Natural killer cell (primary cell): ENCODE data around the gene KRT81. TPM values are rescaled to one million over a fixed set of nuclear protein-coding genes. Genes with fewer than 3 reads are reported as not detected.

Experiments used
- ATAC-seq, 3 donors: fragments of 150-1000 bp in 2 of 3; fragments of 200-7000 bp in 1 of 3; cut with Tn5 transposase; 1 replicate in 1 of 3; 2 replicates in 2 of 3; pipeline ENCODE4 v1.10.0; 2021; ENCODE audit warnings: mild to moderate bottlenecking in 2 of 3, moderate library complexity in 2 of 3
- DNase-seq, 2 donors: peaks; one replicate each; pipeline versions ENCODE4 v3.0.0 to v3.0.0-alpha.2; 2013 to 2021; ENCODE audit warnings: mixed read lengths in 1 of 2
- H3K27ac ChIP-seq: one replicate; pipeline ENCODE4 v1.5.1; 2013; ENCODE audit warnings: mild to moderate bottlenecking, low read length
- H3K27me3 ChIP-seq: one replicate; pipeline ENCODE4 v1.6.1; 2013; ENCODE audit warnings: low read length; ENCODE audit not compliant: control insufficient read depth, insufficient read depth
- H3K36me3 ChIP-seq: one replicate; pipeline ENCODE4 v1.6.1; 2013; ENCODE audit warnings: low read length; ENCODE audit not compliant: control insufficient read depth, insufficient read depth
- H3K4me1 ChIP-seq: one replicate; pipeline ENCODE4 v1.6.1; 2013; ENCODE audit warnings: low read length; ENCODE audit not compliant: control insufficient read depth, insufficient read depth
- H3K4me3 ChIP-seq: one replicate; pipeline ENCODE4 v1.5.1; 2013; ENCODE audit warnings: low read length
- H3K9me3 ChIP-seq: one replicate; pipeline ENCODE4 v1.6.1; 2013; ENCODE audit warnings: low read length; ENCODE audit not compliant: control insufficient read depth, insufficient read depth
- H3K27ac Mint-ChIP-seq, 2 donors: one replicate each; pipeline ENCODE4 v1.8.0; 2022; ENCODE audit warnings: mild to moderate bottlenecking in 2 of 2, mixed read lengths in 2 of 2, moderate library complexity in 1 of 2
- H3K27me3 Mint-ChIP-seq, 2 donors: one replicate each; pipeline ENCODE4 v1.8.0; 2022; ENCODE audit warnings: low read depth in 2 of 2, mixed read lengths in 2 of 2
- H3K36me3 Mint-ChIP-seq: one replicate; pipeline ENCODE4 v1.8.0; 2022; ENCODE audit warnings: mixed read lengths
- H3K4me1 Mint-ChIP-seq, 2 donors: one replicate each; pipeline ENCODE4 v1.8.0; 2022; ENCODE audit warnings: mixed read lengths in 2 of 2
- H3K4me3 Mint-ChIP-seq: one replicate; pipeline ENCODE4 v1.8.0; 2022; ENCODE audit warnings: mild to moderate bottlenecking, moderate library complexity, mixed read lengths
- H3K9me3 Mint-ChIP-seq, 2 donors: one replicate each; pipeline ENCODE4 v1.8.0; 2022; ENCODE audit warnings: mixed read lengths in 2 of 2
- CTCF ChIP-seq: fragments of 200-600 bp; IDR thresholded peaks from one replicate; pipeline ENCODE4 v1.8.0; 2022; ENCODE audit warnings: antibody characterized with exemption
- WGBS: methylation state at CpG from one replicate; pipeline ENCODE4 v1.1.7; 2013; ENCODE audit warnings: missing lambda C conversion rate; ENCODE audit not compliant: insufficient coverage; 5-methylcytosine and 5-hydroxymethylcytosine counted together
- intact Hi-C: fragments of 100-400 bp; cut with micrococcal nuclease; formaldehyde crosslinking; loops from one replicate; pipeline ENCODE4 v1.14.2; 2022
- total RNA-seq, 4 donors: library from RNA; stranded (reverse); fragments of 120-200 nt in 1 of 4; gene quantifications; one replicate each; pipeline versions ENCODE4 v1.2.3 to v1.2.4, GENCODE V29; 2013 to 2022

Gene KRT81
- total RNA-seq, 3 donors from 2014 or later (not counting 1 experiment from before 2014, with no cell fraction given): 0.28 to 1.4 (median 1.3) TPM

GRCh38 chr12:52323001-52323400 is 31.7 kb upstream of the KRT81 start:
- TF ChIP-seq CTCF: no peak
- intact Hi-C loops: no loop called here
- Mint-ChIP-seq H3K36me3 (no peaks in the 10 kb centered on the region), H3K27me3 (peaks cover 54 to 60% of the 10 kb centered on the region in 2 donors), H3K27ac (no peak overlapping the region), H3K4me1 (peaks cover 15 to 21% of the 10 kb centered on the region in 2 donors), H3K4me3 (no peak overlapping the region), H3K9me3 (no peaks in the 10 kb centered on the region)
- DNase-seq (no peak), ATAC-seq (no peak)
- Histone ChIP-seq H3K4me3 (no peak overlapping the region), H3K36me3 (no peaks in the 10 kb centered on the region), H3K4me1 (peaks cover 3% of the 10 kb centered on the region), H3K27me3 (no peaks in the 10 kb centered on the region), H3K9me3 (no peaks in the 10 kb centered on the region), H3K27ac (no peak overlapping the region)
- 65% methylated on average over 1 of the region's 1 CpG for WGBS

DNA sequence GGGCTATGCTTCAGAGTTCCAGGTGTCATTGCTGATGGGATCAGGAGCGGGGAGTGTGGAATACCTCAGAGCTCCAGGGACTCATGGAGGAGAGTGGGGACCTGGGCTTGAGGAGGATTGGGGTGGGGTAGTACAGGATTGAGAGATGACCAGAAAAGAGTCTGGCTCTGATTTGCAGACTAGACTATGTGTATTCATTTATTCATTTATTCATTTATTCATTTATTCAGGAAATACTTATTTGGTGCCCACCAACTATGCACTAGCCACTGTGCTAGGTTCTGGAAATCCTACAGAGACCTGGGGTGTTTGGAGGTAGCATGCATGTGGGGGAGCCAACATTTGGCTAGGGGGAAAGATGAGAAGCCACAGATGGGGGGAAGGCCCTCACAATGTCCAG is 30.7 kb upstream of the KRT81 start:
- DNase-seq: no peak
- H3K27me3 Mint-ChIP-seq: peaks cover 47 to 54% of the 10 kb centered on the region in 2 donors
- Histone ChIP-seq H3K36me3 (no peaks in the 10 kb centered on the region), H3K27ac (no peak overlapping the region), H3K4me1 (no peaks in the 10 kb centered on the region), H3K9me3 (no peaks in the 10 kb centered on the region), H3K4me3 (no peak overlapping the region), H3K27me3 (no peaks in the 10 kb centered on the region)
- no peaks in the 10 kb centered on the region for H3K9me3 Mint-ChIP-seq
- H3K4me1 Mint-ChIP-seq: peaks cover 8 to 12% of the 10 kb centered on the region in 2 donors
- intact Hi-C loops: no loop called here
- H3K27ac Mint-ChIP-seq: no peak overlapping the region
- 89% methylated on average over 1 of the region's 1 CpG for WGBS
- H3K4me3 Mint-ChIP-seq: no peak overlapping the region
- no peak for ATAC-seq
- no peaks in the 10 kb centered on the region for H3K36me3 Mint-ChIP-seq
- no peak for TF ChIP-seq CTCF

DNA sequence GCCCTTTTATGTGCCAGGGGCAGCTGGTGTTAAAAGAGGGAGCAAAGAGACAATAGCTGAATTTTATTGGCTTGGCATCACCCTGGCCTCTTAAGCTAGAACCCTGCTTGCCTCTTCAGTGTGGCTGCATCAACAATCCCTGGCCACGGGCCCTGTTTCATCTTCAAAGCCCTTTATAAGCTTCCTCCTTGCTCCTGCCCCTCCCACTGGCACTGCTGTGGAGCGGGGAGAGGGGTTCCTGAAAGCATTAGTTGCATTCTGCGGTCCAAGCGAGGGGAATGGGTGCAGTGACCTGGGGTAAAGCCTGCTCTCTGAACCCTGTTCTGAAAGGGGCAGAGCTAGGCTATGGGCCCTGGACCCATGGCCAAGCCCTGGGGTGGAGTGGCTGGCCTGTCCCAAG is 30.1 kb upstream of the KRT81 start:
- Mint-ChIP-seq H3K9me3 (no peaks in the 10 kb centered on the region), H3K27me3 (peaks cover 43 to 52% of the 10 kb centered on the region in 2 donors), H3K27ac (no peak overlapping the region), H3K36me3 (no peaks in the 10 kb centered on the region), H3K4me3 (no peak overlapping the region), H3K4me1 (peaks cover 7 to 11% of the 10 kb centered on the region in 2 donors)
- Histone ChIP-seq H3K27me3 (no peaks in the 10 kb centered on the region), H3K27ac (no peak overlapping the region), H3K4me3 (no peak overlapping the region), H3K9me3 (no peaks in the 10 kb centered on the region), H3K36me3 (no peaks in the 10 kb centered on the region), H3K4me1 (no peaks in the 10 kb centered on the region)
- no peak for ATAC-seq
- 64% methylated on average over 4 of the region's 4 CpGs for WGBS
- intact Hi-C loops: no loop called here
- no peak for TF ChIP-seq CTCF
- no peak for DNase-seq

- Histone ChIP-seq H3K4me1 (no peaks in the 10 kb centered on the region), H3K9me3 (no peaks in the 10 kb centered on the region), H3K36me3 (no peaks in the 10 kb centered on the region), H3K4me3 (no peak within 1 kb of the TSS), H3K27me3 (no peaks in the 10 kb centered on the region), H3K27ac (no peak within 1 kb of the TSS)
- DNase-seq (no peak), ATAC-seq (no peak)
- 72% methylated on average over 35 of the region's 35 CpGs for WGBS
- Mint-ChIP-seq H3K36me3 (no peaks in the 10 kb centered on the region), H3K4me3 (no peak within 1 kb of the TSS), H3K27ac (no peak within 1 kb of the TSS), H3K27me3 (peaks cover 39 to 46% of the 10 kb centered on the region in 2 donors), H3K9me3 (no peaks in the 10 kb centered on the region), H3K4me1 (peaks cover 7 to 11% of the 10 kb centered on the region in 2 donors)
- no peak for TF ChIP-seq CTCF
- intact Hi-C loops: no loop called here
Measured at GRCh38 chr12:52320784-52321400, 29.6 kb upstream of the KRT81 start, which contains the start of gene KRT83. TSS of gene KRT83 (minus strand) at chr12:52321398. CDS start at chr12:52321335, 63 bp downstream.
